HG03432 (cell line): ENCODE results near the gene RAET1E.
"Not testable (repeated sequence)": the region's sequence is repeated elsewhere in the genome, so short reads cannot be mapped to it uniquely, and the experiment has no call there.

Source experiments
- ATAC-seq: cut with Tn5 transposase; IDR thresholded peaks from one replicate; pipeline ENCODE4 v1.9.1; 2021; ENCODE audit warnings: mild to moderate bottlenecking, moderate library complexity; ENCODE audit not compliant: unreplicated experiment

Gene RAET1E

DNA sequence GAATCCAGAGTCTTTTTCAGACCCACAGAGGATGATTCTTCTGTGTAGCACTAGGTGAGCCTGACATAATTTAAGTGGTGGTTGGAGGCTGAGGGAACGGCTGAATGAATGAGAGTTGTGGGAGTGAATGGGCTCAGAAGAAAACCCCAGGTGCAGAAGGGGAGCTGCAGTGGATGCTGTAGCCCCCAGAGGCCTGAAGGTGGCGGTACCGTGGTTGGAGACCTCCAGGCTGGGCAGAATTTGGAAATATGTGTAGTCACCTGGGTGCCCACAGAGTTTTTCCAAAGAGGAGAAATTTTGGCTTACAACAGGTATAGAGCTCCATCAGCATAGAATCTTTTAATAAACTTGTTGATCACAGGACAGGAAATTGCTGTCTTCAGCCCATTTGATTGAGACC, 31.5 kb upstream of the RAET1E start:
- ATAC-seq: no peak

- ATAC-seq: not testable (repeated sequence)
These were observed 29.1 kb upstream of the RAET1E start for GRCh38 chr6:149927025-149927424.

GRCh38 chr6:149925974-149926777, 28.3 kb upstream of the RAET1E start:
- ATAC-seq: peak; percentile 55

- ATAC-seq: no peak
These were observed 27.5 kb upstream of the RAET1E start for GRCh38 chr6:149925253-149925973.

GRCh38 chr6:149924933-149925252, 27.0 kb upstream of the RAET1E start:
- no peak for ATAC-seq

DNA sequence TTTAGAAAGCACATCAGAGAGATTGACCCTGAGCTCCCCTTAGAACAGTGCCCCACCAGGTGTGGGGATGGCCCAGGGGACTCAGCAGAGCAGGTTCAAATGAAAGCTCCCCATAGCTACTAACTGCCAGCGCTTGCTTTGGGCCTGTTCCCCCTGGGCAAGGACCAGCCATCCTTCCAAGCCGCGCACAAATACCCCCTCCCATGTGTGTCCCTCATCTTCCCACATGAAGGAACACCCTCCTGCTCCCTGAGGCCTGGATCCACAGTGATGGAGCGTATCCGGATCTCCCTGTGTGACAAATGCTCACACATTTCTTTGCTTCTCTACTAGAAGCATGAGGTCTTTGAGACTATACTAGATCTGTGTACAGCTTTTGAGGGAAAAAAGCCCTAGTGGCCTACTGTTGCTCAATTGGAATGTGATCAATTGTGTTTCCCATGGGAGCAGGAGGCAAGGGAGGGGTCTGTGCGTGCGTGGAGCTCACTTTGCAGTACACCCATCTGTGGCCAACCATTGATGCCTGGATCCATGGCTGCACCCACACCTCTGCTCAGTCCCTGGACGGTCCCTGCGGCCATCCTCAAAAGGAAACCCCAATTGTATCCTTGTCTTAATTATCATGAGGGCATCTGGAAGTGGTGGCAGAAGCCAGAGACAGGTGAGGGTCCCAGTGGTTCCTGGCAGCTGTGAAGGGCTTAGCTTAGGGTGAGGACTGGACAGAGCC, 26.5 kb upstream of the RAET1E start:
- no peak for ATAC-seq

DNA sequence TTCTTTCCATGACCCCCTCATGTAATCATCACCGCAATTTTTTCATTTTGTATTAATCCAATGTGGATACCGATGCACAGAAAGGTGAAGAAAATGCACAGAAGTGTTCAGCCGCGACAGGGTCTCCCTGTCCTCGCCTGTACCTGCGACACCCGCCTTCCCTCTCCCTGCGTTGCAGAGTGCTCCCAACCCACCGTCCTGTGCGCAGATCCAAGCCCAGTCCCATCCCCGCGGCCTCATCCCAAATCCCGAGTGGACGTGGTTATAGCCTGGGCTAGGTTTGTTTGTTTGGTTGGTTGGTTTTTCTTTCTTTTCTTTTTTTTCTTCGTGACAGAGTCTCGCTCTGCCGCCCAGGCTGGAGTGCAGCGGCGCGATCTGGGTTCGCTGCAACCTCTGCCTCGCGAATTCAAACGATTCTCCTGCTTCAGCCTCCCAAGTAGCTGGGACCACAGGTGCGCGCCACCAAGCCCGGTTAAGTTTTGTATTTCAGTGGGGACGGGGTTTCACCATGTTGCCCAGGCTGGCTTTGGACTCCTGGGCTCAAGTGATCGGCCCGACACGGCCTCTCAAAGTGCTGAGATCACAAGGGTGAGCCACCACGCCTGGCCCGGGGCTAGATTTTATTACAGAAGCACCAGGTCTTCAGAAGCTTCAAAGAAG, 25.5 kb upstream of the RAET1E start:
- ATAC-seq: no peak

- ATAC-seq: peak; percentile 52
These were observed 24.9 kb upstream of the RAET1E start, which contains the start of gene RAET1G for GRCh38 chr6:149922642-149923326. RAET1G (minus strand) TSS chr6:149923121; CDS start chr6:149923010, 111 bp downstream.

- ATAC-seq: not testable (repeated sequence)
These were observed 24.2 kb upstream of the RAET1E start for GRCh38 chr6:149922091-149922490.

DNA sequence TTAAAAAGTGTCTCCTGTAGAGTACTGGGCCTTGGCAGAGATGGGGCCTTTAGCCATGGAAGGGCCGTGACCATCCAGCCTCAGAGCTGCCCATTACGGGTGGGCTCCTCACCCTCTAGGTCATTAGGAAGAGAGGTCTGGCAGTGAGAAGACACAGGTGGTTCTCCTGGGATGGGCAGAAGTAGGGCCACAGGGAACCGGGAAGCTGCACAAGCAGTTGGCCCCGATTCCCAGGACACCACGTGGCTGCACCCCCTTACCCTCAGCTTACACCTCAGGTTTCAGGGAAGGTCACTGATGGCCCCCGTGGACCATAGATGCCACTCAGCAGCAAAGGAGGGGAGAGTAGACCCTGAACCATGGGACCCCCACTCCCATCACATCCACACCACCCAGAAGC, 23.4 kb upstream of the RAET1E start:
- ATAC-seq: no peak

GRCh38 chr6:149919834-149920225, 21.9 kb upstream of the RAET1E start:
- ATAC-seq: no peak

DNA sequence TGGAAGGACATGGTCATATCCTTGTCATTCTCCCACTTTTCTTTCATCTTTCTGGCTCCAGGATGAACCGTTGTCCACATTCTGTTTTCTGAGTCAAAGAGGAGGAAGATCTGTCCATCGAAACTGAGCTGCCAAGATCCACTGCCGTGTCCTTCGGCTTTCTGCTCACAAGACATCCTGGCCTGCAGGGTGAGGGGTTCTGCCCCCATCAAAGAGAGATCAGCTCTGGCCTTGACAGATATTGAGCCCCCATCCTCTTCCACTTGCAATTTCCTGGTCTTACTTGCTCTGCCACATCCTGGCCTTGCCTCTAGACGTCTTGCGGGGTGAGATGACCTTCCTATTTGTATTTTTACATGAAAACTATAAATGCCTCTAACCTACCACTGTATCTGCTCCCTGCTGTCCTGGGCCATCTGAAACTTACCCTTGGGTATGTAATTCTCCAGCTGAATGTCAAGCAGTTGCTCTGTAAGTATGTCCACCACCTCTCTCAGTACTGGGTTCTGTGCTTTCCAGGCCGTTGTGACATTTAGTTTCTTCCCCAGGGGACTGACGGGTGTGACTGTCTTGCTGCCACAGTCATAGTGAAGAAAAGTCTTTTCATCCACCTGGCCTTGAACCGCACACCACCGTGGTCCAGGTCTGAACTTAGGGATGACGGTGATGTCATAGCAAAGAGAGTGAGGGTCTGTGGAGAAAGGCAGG, 21.4 kb upstream of the RAET1E start:
- not testable (repeated sequence) for ATAC-seq

GRCh38 chr6:149918151-149918905, 20.4 kb upstream of the RAET1E start:
- ATAC-seq: no peak

DNA sequence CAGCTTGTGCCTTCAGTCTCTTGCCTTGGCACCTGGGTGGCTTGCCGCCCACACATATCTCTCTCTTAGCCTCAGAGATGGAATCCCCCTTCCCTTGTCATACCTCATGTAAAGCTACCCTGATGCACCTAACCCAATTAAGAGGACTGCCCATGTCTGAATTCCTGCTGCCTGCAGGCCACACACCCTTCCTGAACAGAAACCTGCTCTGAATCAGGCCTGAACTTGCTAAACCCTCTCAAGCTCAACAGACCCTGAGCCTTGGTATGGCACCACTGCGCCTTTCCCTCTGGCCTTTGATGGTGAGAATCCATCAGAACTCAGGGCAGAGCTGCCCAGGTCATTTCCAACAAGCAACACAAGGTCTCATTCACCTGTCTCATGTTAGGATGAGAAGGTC, 19.8 kb upstream of the RAET1E start:
- ATAC-seq: no peak

DNA sequence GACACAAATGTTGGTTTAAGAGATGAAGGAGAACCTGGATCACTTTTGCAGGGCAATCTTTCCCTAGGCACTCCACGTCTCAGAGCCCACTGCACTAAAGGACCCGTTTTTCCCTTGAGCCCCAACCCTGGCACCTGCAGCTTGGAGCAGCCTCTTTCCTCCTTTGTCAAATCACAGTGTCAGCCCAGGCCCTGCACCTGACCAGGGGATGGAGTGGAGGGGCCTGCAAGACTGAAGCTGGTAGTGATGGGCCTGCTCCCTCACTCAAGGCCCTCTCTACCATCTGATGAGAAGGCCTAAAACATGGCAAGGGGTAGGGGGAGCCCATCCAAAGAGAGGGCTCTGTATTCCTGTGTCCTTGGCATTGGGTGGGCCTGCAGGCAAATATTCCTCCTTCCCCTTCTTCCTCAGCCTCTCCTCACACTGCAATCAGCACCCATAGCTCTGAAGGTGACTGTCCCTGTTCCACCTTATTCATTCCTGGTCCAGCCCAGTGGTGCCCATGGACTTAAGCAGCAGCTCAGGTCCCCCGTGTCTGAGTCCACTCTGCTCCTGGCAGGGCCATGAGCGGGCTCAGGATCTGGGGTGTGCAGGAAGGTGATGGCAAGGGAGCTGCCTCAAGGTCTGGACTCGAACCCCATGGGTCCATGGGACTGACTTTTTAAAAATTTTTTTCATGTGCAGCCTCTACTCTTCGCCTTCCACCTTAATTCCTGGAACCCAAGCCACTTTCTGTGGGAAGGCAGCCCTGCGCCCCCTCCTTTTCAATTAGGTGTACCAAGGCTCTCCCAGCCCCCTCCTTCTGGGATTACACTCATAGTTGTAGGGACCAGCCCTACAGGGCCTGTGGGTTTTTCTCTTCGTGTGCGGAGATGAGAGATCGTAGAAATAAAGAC, 18.3 kb upstream of the RAET1E start:
- no peak for ATAC-seq

DNA sequence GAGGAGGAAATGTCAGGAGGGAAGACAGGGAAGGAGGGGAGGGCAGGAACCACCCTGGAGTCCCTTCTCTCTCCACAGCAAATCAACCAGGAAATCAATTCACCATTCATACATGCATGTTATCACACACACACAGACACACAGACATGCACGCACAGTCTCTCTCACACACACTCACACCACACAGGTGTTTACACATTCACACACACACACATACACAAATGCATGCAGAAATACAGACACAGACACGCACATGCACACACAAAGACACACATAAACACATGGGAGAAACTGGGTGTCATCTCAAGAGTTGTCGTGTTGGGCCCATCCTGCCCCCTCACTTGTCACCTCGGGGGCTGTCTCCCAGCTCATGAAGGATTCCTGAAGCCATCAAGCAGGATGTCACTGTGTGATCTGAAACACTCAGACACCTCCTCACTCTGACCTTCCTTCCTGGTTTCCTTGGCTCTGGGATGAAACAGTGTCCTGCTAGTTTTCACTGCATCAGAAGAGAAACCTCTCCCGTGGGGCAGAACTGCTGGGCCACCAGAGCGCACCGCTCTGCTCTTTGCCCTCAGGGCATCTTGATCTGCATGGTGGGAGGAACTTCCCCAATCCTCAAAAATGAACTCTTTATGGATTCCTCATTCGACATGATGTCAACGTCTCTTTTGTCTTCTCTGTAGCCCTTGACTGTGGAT, 15.8 kb upstream of the RAET1E start:
- ATAC-seq: no peak

DNA sequence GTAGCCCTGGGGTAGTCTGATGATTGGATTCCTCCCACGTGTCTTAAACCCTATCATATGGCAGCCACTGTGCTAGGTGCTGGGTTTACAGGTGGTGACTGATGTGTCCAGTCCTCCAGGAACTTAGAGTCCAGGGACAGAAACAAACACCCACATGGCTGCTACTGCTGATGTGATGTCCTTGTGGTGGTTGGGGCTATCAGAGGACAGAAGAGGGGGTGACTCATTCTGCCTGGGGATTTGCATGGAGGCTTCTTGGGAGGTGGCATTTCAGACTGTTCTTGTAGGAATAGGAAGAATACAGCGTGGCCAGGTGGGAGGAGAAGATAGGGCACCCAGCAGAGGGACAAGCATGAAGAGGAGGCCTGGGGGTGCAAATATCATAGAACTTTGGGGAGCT, 15.2 kb upstream of the RAET1E start:
- ATAC-seq: no peak

GRCh38 chr6:149912680-149913079, 14.8 kb upstream of the RAET1E start:
- ATAC-seq: not testable (repeated sequence)
